T-cell (primary cell): Measurements from ENCODE around the gene LTC4S. TPM values are rescaled to one million over a fixed set of nuclear protein-coding genes. Genes with fewer than 3 reads are reported as not detected.
"Not testable (repeated sequence)": the region's sequence is repeated elsewhere in the genome, so short reads cannot be mapped to it uniquely, and the experiment has no call there.

ENCODE experiments used
- ATAC-seq, 4 experiments: fragments of 200-7000 bp in 3 of 4; fragments of 150-1000 bp in 1 of 4; cut with Tn5 transposase; replicated peaks in 1 of 4; 1 replicate in 3 of 4; 2 replicates in 1 of 4; pipeline ENCODE4 v1.10.0; 2021; ENCODE audit warnings: moderate library complexity in 3 of 4, mild to moderate bottlenecking in 2 of 4, moderate number of reproducible peaks in 1 of 4
- CTCF ChIA-PET, 2 donors: fragments of 300-600 bp; sonication (Branson Sonifier 250); formaldehyde crosslinking; loops; one replicate each; lab custom pipeline; 2022; ENCODE audit warnings: antibody characterized with exemption in 2 of 2; lab: Charles Lee
- POLR2A ChIA-PET, 2 donors: fragments of 300-600 bp; sonication (Branson Sonifier 250); formaldehyde crosslinking; loops; one replicate each; lab custom pipeline; 2022; ENCODE audit warnings: antibody characterized with exemption in 2 of 2; lab: Charles Lee
- DNase-seq, 35 experiments: peaks; one replicate each; pipeline versions ENCODE4 v3.0.0 to v3.0.0-alpha.2; 2013 to 2023
- H3K27ac ChIP-seq: one replicate; pipeline ENCODE4 v1.5.1; 2013; ENCODE audit warnings: low read length
- H3K27me3 ChIP-seq, 2 experiments: replicated peaks in 1 of 2; 1 replicate in 1 of 2; 2 replicates in 1 of 2; pipeline versions ENCODE4 v1.6.1 to v1.7.0; 2013; ENCODE audit warnings: low read length in 1 of 2, mixed read lengths in 1 of 2; ENCODE audit not compliant: control insufficient read depth in 2 of 2, insufficient read depth in 2 of 2; ENCODE audit errors: extremely low read depth in 1 of 2
- H3K36me3 ChIP-seq, 2 donors: 1 replicate in 1 of 2; 2 replicates in 1 of 2; pipeline versions ENCODE4 v1.6.1 to v1.7.0; 2013; ENCODE audit warnings: low read length in 1 of 2; ENCODE audit not compliant: control insufficient read depth in 2 of 2, insufficient read depth in 1 of 2; ENCODE audit errors: extremely low read depth in 1 of 2
- H3K4me1 ChIP-seq, 2 experiments: 1 replicate in 1 of 2; 2 replicates in 1 of 2; pipeline versions ENCODE4 v1.6.1 to v1.7.0; 2013; ENCODE audit warnings: low read length in 2 of 2, mixed read lengths in 1 of 2; ENCODE audit not compliant: insufficient read depth in 2 of 2, control insufficient read depth in 1 of 2; ENCODE audit errors: extremely low read depth in 1 of 2
- H3K4me3 ChIP-seq, 2 donors: 1 replicate in 1 of 2; 2 replicates in 1 of 2; pipeline versions ENCODE4 v1.5.1 to v1.7.0; 2013; ENCODE audit warnings: mild to moderate bottlenecking in 2 of 2, low read length in 1 of 2, moderate library complexity in 1 of 2; ENCODE audit not compliant: control insufficient read depth in 1 of 2; ENCODE audit errors: extremely low read depth in 1 of 2
- H3K9me3 ChIP-seq: 2 replicates; pipeline ENCODE4 v1.7.0; 2013
- H3K27ac Mint-ChIP-seq, 2 donors: one replicate each; pipeline ENCODE4 v1.8.0; 2020 to 2021; ENCODE audit warnings: mild to moderate bottlenecking in 2 of 2, mixed read lengths in 2 of 2
- H3K27me3 Mint-ChIP-seq, 2 donors: one replicate each; pipeline ENCODE4 v1.8.0; 2021 to 2022; ENCODE audit warnings: mixed read lengths in 2 of 2
- H3K36me3 Mint-ChIP-seq: one replicate; pipeline ENCODE4 v1.8.0; 2021; ENCODE audit warnings: mixed read lengths
- H3K4me1 Mint-ChIP-seq, 3 donors: one replicate each; pipeline ENCODE4 v1.8.0; 2020 to 2022; ENCODE audit warnings: mixed read lengths in 3 of 3, mild to moderate bottlenecking in 1 of 3
- H3K4me3 Mint-ChIP-seq, 3 donors: one replicate each; pipeline ENCODE4 v1.8.0; 2020 to 2022; ENCODE audit warnings: mild to moderate bottlenecking in 3 of 3, mixed read lengths in 3 of 3, moderate library complexity in 3 of 3
- H3K9me3 Mint-ChIP-seq, 3 donors: one replicate each; pipeline ENCODE4 v1.8.0; 2020 to 2022; ENCODE audit warnings: mixed read lengths in 3 of 3
- WGBS: methylation state at CpG from one replicate; pipeline ENCODE4 v1.1.5; 2013; ENCODE audit warnings: missing lambda C conversion rate; ENCODE audit not compliant: insufficient coverage; 5-methylcytosine and 5-hydroxymethylcytosine counted together
- total RNA-seq, 35 experiments: library from RNA in 6 of 35; stranded (reverse) in 6 of 35; fragments of 120-200 nt in 1 of 35; gene quantifications; one replicate each; pipeline versions ENCODE4 v1.2.1 to v1.2.4 and lab custom pipeline; 2013 to 2026

LTC4S gene
- total RNA-seq, 5 donors from 2014 or later (not counting 1 experiment from before 2014, with no cell fraction given), result 3.6 to 12.6 (median 8.1) TPM

DNA sequence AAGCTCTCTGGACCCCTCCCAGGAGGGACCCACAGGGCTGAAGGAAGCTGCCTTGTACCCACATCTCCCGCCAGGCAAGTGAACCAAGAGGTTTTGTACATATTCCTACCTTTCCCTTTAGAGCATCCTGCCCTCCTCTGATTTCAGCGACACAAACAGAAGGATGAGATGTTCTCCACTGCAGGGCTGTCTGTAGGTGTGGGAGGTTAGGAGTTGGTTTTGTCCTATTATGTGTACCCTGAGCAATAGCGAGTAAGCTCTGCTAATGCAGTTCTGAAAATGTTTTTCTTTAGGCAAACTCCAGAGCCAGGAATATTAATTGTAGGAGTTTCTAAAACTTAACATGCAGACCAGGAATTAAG, 39.9 kb downstream of the LTC4S start:
- Mint-ChIP-seq H3K4me3 (no peak overlapping the region), H3K9me3 (no peaks in the 10 kb centered on the region), H3K27me3 (no peaks in the 10 kb centered on the region), H3K27ac (peak overlapping the region in 1 of 2 donors; percentile 58), H3K4me1 (peaks cover 17 to 29% (median 28%) of the 10 kb centered on the region in 3 donors), H3K36me3 (peaks cover 61% of the 10 kb centered on the region)
- H3K4me3 ChIP-seq, result no peak overlapping the region
- DNase-seq, result no peak
- H3K27me3 ChIP-seq, result no peaks in the 10 kb centered on the region
- 100% methylated on average over 1 of the region's 3 CpGs for WGBS
- peaks cover 0 to 21% of the 10 kb centered on the region in 2 experiments for H3K4me1 ChIP-seq
- ChIA-PET POLR2A (no interaction called here), CTCF (interaction anchor here in 1 of 2 donors (0.5 kb wide), 1 partner anchor 20 kb away, joined by 3 read pairs; no protein-coding TSS in a partner anchor)
- H3K36me3 ChIP-seq, result peaks cover 21 to 66% of the 10 kb centered on the region in 2 donors
- ATAC-seq, result no peak
- no peaks in the 10 kb centered on the region for H3K9me3 ChIP-seq
- no peak overlapping the region for H3K27ac ChIP-seq

GRCh38 chr5:179834120-179834519, 40.3 kb downstream of the LTC4S start:
- H3K27me3 ChIP-seq, result no peaks in the 10 kb centered on the region
- H3K36me3 ChIP-seq, result peaks cover 21 to 62% of the 10 kb centered on the region in 2 donors
- Mint-ChIP-seq H3K4me1 (peaks cover 17 to 29% (median 28%) of the 10 kb centered on the region in 3 donors), H3K9me3 (no peaks in the 10 kb centered on the region), H3K27ac (no peak overlapping the region), H3K27me3 (no peaks in the 10 kb centered on the region), H3K4me3 (no peak overlapping the region), H3K36me3 (peaks cover 58% of the 10 kb centered on the region)
- ChIA-PET CTCF (interaction anchor here in 1 of 2 donors (0.5 kb wide), 1 partner anchor 20 kb away, joined by 3 read pairs; no protein-coding TSS in a partner anchor), POLR2A (no interaction called here)
- DNase-seq, result no peak
- peaks cover 0 to 21% of the 10 kb centered on the region in 2 experiments for H3K4me1 ChIP-seq
- no peak for ATAC-seq
- no peaks in the 10 kb centered on the region for H3K9me3 ChIP-seq
- no CpG with 5 or more reads among the region's 8 CpGs for WGBS
- H3K27ac ChIP-seq, result no peak overlapping the region
- no peak overlapping the region for H3K4me3 ChIP-seq

DNA sequence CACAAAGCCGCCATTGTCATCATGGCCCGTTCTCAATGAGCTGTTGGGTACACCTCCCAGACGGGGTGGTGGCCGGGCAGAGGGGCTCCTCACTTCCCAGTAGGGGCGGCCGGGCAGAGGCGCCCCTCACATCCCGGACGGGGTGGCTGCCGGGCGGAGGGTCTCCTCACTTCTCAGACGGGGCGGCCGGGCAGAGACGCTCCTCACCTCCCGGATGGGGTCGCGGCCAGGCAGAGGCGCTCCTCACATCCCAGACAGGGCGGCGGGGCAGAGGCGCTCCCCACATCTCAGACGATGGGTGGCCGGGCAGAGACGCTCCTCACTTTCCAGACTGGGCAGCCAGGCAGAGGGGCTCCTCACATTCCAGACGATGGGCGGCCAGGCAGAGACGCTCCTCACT, 41.1 kb downstream of the LTC4S start:
- H3K27ac ChIP-seq, POLR2A ChIA-PET, H3K9me3 ChIP-seq, H3K27ac Mint-ChIP-seq, H3K4me3 ChIP-seq, H3K9me3 Mint-ChIP-seq, H3K4me3 Mint-ChIP-seq, DNase-seq, ATAC-seq, H3K27me3 ChIP-seq, H3K27me3 Mint-ChIP-seq, CTCF ChIA-PET: not testable (repeated sequence)
- Histone ChIP-seq H3K36me3 (peaks cover 21 to 59% of the 10 kb centered on the region in 2 donors), H3K4me1 (peaks cover 0 to 21% of the 10 kb centered on the region in 2 experiments)
- H3K36me3 Mint-ChIP-seq, result peaks cover 52% of the 10 kb centered on the region
- WGBS, result no CpG with 5 or more reads among the region's 28 CpGs
- peaks cover 17 to 29% (median 28%) of the 10 kb centered on the region in 3 donors for H3K4me1 Mint-ChIP-seq

DNA sequence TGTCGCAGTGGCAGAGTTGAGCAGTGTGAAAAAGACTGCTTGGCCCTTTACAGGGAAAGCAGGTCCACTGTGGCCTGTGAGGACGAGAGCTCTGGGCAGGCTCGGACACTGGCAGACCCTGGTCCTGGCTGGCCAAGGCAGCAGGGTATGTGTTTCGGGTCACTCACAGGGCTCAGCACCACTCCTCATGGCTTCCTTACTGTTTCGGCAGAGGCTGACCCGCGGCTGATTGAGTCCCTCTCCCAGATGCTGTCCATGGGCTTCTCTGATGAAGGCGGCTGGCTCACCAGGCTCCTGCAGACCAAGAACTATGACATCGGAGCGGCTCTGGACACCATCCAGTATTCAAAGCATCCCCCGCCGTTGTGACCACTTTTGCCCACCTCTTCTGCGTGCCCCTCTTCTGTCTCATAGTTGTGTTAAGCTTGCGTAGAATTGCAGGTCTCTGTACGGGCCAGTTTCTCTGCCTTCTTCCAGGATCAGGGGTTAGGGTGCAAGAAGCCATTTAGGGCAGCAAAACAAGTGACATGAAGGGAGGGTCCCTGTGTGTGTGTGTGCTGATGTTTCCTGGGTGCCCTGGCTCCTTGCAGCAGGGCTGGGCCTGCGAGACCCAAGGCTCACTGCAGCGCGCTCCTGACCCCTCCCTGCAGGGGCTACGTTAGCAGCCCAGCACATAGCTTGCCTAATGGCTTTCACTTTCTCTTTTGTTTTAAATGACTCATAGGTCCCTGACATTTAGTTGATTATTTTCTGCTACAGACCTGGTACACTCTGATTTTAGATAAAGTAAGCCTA, 42.6 kb downstream of the LTC4S start:
- DNase-seq (peak in 32 of 35 experiments; percentile 32 to 75 (median 52)), ATAC-seq (peak; percentile 82 to 91 (median 87))
- ChIA-PET CTCF (interaction anchor here in 1 of 2 donors (0.5 to 0.7 kb wide), 2 partner anchors 14 to 136 kb away, joined by 3 to 4 read pairs; no protein-coding TSS in a partner anchor), POLR2A (interaction anchor here (0.6 to 1.0 kb wide), 5 partner anchors 14 to 731 kb away, joined by 3 to 5 read pairs (median 4); partner anchors contain the start of gene SQSTM1 (in 1 of the 2))
- Histone ChIP-seq H3K4me1 (peaks cover 0 to 21% of the 10 kb centered on the region in 2 experiments), H3K27me3 (no peaks in the 10 kb centered on the region), H3K36me3 (peaks cover 21 to 60% of the 10 kb centered on the region in 2 donors), H3K9me3 (no peaks in the 10 kb centered on the region), H3K4me3 (no peak overlapping the region), H3K27ac (peak overlapping the region; percentile 77)
- Mint-ChIP-seq H3K4me3 (peak overlapping the region; percentile 2 to 59 (median 29)), H3K27me3 (no peaks in the 10 kb centered on the region), H3K4me1 (peaks cover 17 to 28% (median 26%) of the 10 kb centered on the region in 3 donors), H3K36me3 (peaks cover 52% of the 10 kb centered on the region), H3K9me3 (no peaks in the 10 kb centered on the region), H3K27ac (peak overlapping the region; percentile 91 to 94)
- 77% methylated on average over 16 of the region's 19 CpGs for WGBS

- CTCF ChIA-PET, result interaction anchor here in 1 of 2 donors (0.7 kb wide), 1 partner anchor 15 kb away, joined by 3 read pairs; no protein-coding TSS in a partner anchor
- WGBS, result 96% methylated on average over 10 of the region's 15 CpGs
These were observed 43.6 kb downstream of the LTC4S start for GRCh38 chr5:179837076-179838011.

More at GRCh38 chr5:179837076-179838011, 43.6 kb downstream of the LTC4S start:
- Histone ChIP-seq H3K4me1 (peaks cover 0 to 21% of the 10 kb centered on the region in 2 experiments), H3K27me3 (no peaks in the 10 kb centered on the region), H3K36me3 (peaks cover 14 to 59% of the 10 kb centered on the region in 2 donors), H3K4me3 (no peak overlapping the region), H3K9me3 (no peaks in the 10 kb centered on the region), H3K27ac (peak overlapping the region; percentile 77)
- Mint-ChIP-seq H3K27ac (peak overlapping the region; percentile 91 to 94), H3K36me3 (peaks cover 52% of the 10 kb centered on the region), H3K4me1 (peaks cover 17 to 28% (median 26%) of the 10 kb centered on the region in 3 donors), H3K27me3 (no peaks in the 10 kb centered on the region), H3K4me3 (peak overlapping the region in 1 of 3 donors; percentile 59), H3K9me3 (no peaks in the 10 kb centered on the region)
- ATAC-seq, result no peak
- DNase-seq, result no peak
- POLR2A ChIA-PET, result interaction anchor here (0.5 to 1.0 kb wide), 6 partner anchors 15 to 730 kb away, joined by 3 to 5 read pairs (median 4); partner anchors contain the start of gene SQSTM1 (in 1 of the 2)
